Keratinocyte (primary cell): ENCODE data around the gene OSBPL5.

Source experiments
- CTCF ChIP-seq, 3 experiments: IDR thresholded peaks in 1 of 3; conservative IDR thresholded peaks in 1 of 3; optimal IDR thresholded peaks in 1 of 3; 2 replicates in 2 of 3; 3 replicates in 1 of 3; pipeline versions ENCODE3 to v1.5.1; 2011; ENCODE audit warnings: low read length in 3 of 3, mild to moderate bottlenecking in 3 of 3, moderate library complexity in 2 of 3, control low read depth in 1 of 3, inconsistent platforms in 1 of 3; ENCODE audit not compliant: insufficient read depth in 2 of 3; ENCODE audit errors: extremely low read depth in 1 of 3
- EZH2 ChIP-seq: IDR thresholded peaks from one replicate; pipeline ENCODE4 v1.6.1; 2012; ENCODE audit warnings: inconsistent platforms, mild to moderate bottlenecking, low read length, moderate library complexity

- TF ChIP-seq CTCF (optimal IDR thresholded peaks at IDR 0.05 in 1 of 3, IDR thresholded peaks at IDR 0.05 in 1 of 3, conservative IDR thresholded peaks at IDR 0.05 in 1 of 3; ENCODE audit: extremely low read depth in 1 of 3, insufficient read depth in 2 of 3, low read length in 3 of 3), result no peak
- no peak for TF ChIP-seq EZH2
These were observed 30.9 kb downstream of the OSBPL5 start for GRCh38 chr11:3134218-3134621.
